H9 (cell line): ENCODE results near the gene RPS21. TPM values are rescaled to one million over a fixed set of nuclear protein-coding genes. Genes with fewer than 3 reads are reported as not detected.

Source experiments
- DNase-seq: peaks from one replicate; pipeline ENCODE4 v3.0.0-alpha.2; 2017
- H2AFZ ChIP-seq: one replicate; pipeline ENCODE4 v1.6.1; 2013; ENCODE audit warnings: mild to moderate bottlenecking, low read length, control low read depth, moderate library complexity
- H2AK5ac ChIP-seq: 2 replicates; pipeline ENCODE4 v1.6.1; 2013; ENCODE audit warnings: low read length, control low read depth, mixed read lengths; ENCODE audit not compliant: insufficient read length
- H2BK120ac ChIP-seq: one replicate; pipeline ENCODE4 v1.6.1; 2013; ENCODE audit warnings: low read depth, mild to moderate bottlenecking, low read length, control low read depth, inconsistent platforms; ENCODE audit not compliant: poor library complexity, severe bottlenecking
- H2BK12ac ChIP-seq: 2 replicates; pipeline ENCODE4 v1.6.1; 2013; ENCODE audit warnings: low read length, control low read depth, mixed read lengths, low read depth; ENCODE audit not compliant: insufficient read length
- H2BK15ac ChIP-seq: 2 replicates; pipeline ENCODE4 v1.6.1; 2013; ENCODE audit warnings: low read depth, low read length, control low read depth
- H2BK20ac ChIP-seq: one replicate; pipeline ENCODE4 v1.6.1; 2013; ENCODE audit warnings: low read depth, mild to moderate bottlenecking, low read length, control low read depth, inconsistent platforms; ENCODE audit not compliant: poor library complexity, severe bottlenecking
- H2BK5ac ChIP-seq: 2 replicates; pipeline ENCODE4 v1.6.1; 2013; ENCODE audit warnings: low read length, control low read depth, mixed read lengths; ENCODE audit not compliant: insufficient read length
- H3K14ac ChIP-seq: 2 replicates; pipeline ENCODE4 v1.6.1; 2013; ENCODE audit warnings: low read length, control low read depth; ENCODE audit not compliant: insufficient read depth
- H3K18ac ChIP-seq: 2 replicates; pipeline ENCODE4 v1.6.1; 2013; ENCODE audit warnings: low read depth, mild to moderate bottlenecking, mixed read lengths, low read length, control low read depth; ENCODE audit not compliant: insufficient read length
- H3K23ac ChIP-seq: 2 replicates; pipeline ENCODE4 v1.6.1; 2013; ENCODE audit warnings: low read length, control low read depth, mixed read lengths, low read depth; ENCODE audit not compliant: insufficient read length
- H3K23me2 ChIP-seq: 2 replicates; pipeline ENCODE4 v1.6.1; 2013; ENCODE audit warnings: low read depth, mild to moderate bottlenecking, mixed read lengths, low read length, control low read depth; ENCODE audit not compliant: insufficient read length, poor library complexity, severe bottlenecking
- H3K27ac ChIP-seq: 2 replicates; pipeline ENCODE4 v1.5.1; 2013; ENCODE audit warnings: low read length, control low read depth, mixed read lengths, low read depth; ENCODE audit not compliant: insufficient read length
- H3K27me3 ChIP-seq: 2 replicates; pipeline ENCODE4 v1.6.1; 2013; ENCODE audit warnings: low read length, control low read depth, inconsistent platforms; ENCODE audit not compliant: insufficient read depth
- H3K4ac ChIP-seq: 2 replicates; pipeline ENCODE4 v1.6.1; 2013; ENCODE audit warnings: low read depth, mild to moderate bottlenecking, control low read depth, inconsistent platforms, low read length, moderate library complexity
- H3K4me1 ChIP-seq: 2 replicates; pipeline ENCODE4 v1.6.1; 2013; ENCODE audit warnings: low read length, control low read depth, inconsistent platforms; ENCODE audit not compliant: insufficient read depth
- H3K4me2 ChIP-seq: 2 replicates; pipeline ENCODE4 v1.6.1; 2013; ENCODE audit warnings: low read length, control low read depth, mixed read lengths; ENCODE audit not compliant: insufficient read length, insufficient read depth
- H3K56ac ChIP-seq: 2 replicates; pipeline ENCODE4 v1.6.1; 2013; ENCODE audit warnings: low read depth, mild to moderate bottlenecking, mixed read lengths, low read length, control low read depth; ENCODE audit not compliant: insufficient read length
- H3K79me1 ChIP-seq: 2 replicates; pipeline ENCODE4 v1.6.1; 2013; ENCODE audit warnings: low read depth, mild to moderate bottlenecking, moderate library complexity, low read length, control low read depth, inconsistent platforms; ENCODE audit not compliant: insufficient read depth, poor library complexity, severe bottlenecking
- H3K79me2 ChIP-seq: 2 replicates; pipeline ENCODE4 v1.6.1; 2013; ENCODE audit warnings: low read length, control low read depth, inconsistent platforms; ENCODE audit not compliant: insufficient read depth
- H3K9ac ChIP-seq: 2 replicates; pipeline ENCODE4 v1.6.1; 2013; ENCODE audit warnings: low read length, control low read depth, mixed read lengths; ENCODE audit not compliant: insufficient read length; ENCODE audit errors: extremely low read depth
- H3K9me3 ChIP-seq: one replicate; pipeline ENCODE4 v1.6.1; 2013; ENCODE audit warnings: low read depth, low read length, inconsistent platforms; ENCODE audit not compliant: control insufficient read depth
- H3T11ph ChIP-seq: one replicate; pipeline ENCODE4 v1.6.1; 2013; ENCODE audit warnings: mild to moderate bottlenecking, low read length, control low read depth, inconsistent platforms
- H4K20me1 ChIP-seq: one replicate; pipeline ENCODE4 v1.6.1; 2013; ENCODE audit not compliant: control insufficient read depth, insufficient read length, insufficient read depth
- H4K5ac ChIP-seq: 2 replicates; pipeline ENCODE4 v1.6.1; 2013; ENCODE audit warnings: low read depth, mild to moderate bottlenecking, mixed read lengths, low read length, control low read depth; ENCODE audit not compliant: insufficient read length
- H4K8ac ChIP-seq: replicated peaks from 2 replicates; pipeline ENCODE4 v1.6.1; 2013; ENCODE audit warnings: low read length, control low read depth, mixed read lengths, low read depth; ENCODE audit not compliant: insufficient read length
- H4K91ac ChIP-seq: 2 replicates; pipeline ENCODE4 v1.6.1; 2013; ENCODE audit warnings: low read depth, mild to moderate bottlenecking, moderate library complexity, mixed read lengths, low read length, control low read depth; ENCODE audit not compliant: insufficient read length
- H3K27ac Mint-ChIP-seq, 3 experiments: 2 replicates in 2 of 3; 3 replicates in 1 of 3; pipeline ENCODE4 v1.8.0; 2020 to 2021; ENCODE audit warnings: mixed read lengths in 3 of 3, mild to moderate bottlenecking in 1 of 3, moderate library complexity in 1 of 3
- H3K27me3 Mint-ChIP-seq: 2 replicates; pipeline ENCODE4 v1.8.0; 2021; ENCODE audit warnings: low read depth, mild to moderate bottlenecking, moderate library complexity, mixed read lengths
- H3K36me3 Mint-ChIP-seq, 3 experiments: 2 replicates in 2 of 3; 3 replicates in 1 of 3; pipeline ENCODE4 v1.8.0; 2020 to 2021; ENCODE audit warnings: low read depth in 3 of 3, mixed read lengths in 3 of 3; ENCODE audit not compliant: insufficient read depth in 1 of 3
- H3K4me1 Mint-ChIP-seq, 2 experiments: 2 replicates each; pipeline ENCODE4 v1.8.0; 2020; ENCODE audit warnings: mixed read lengths in 2 of 2
- H3K4me3 Mint-ChIP-seq, 2 experiments: 2 replicates in 1 of 2; 3 replicates in 1 of 2; pipeline ENCODE4 v1.8.0; 2020 to 2021; ENCODE audit warnings: mild to moderate bottlenecking in 2 of 2, mixed read lengths in 2 of 2, moderate library complexity in 1 of 2
- H3K9me3 Mint-ChIP-seq, 2 experiments: 2 replicates in 1 of 2; 3 replicates in 1 of 2; pipeline ENCODE4 v1.8.0; 2020; ENCODE audit warnings: mild to moderate bottlenecking in 2 of 2, mixed read lengths in 2 of 2, moderate library complexity in 1 of 2
- WGBS: extraction: QIAGEN DNeasy Blood & Tissue Kit; methylation state at CpG from one replicate; pipeline ENCODE4 v1.1.7; 2013; ENCODE audit warnings: missing lambda C conversion rate, low lambda C conversion rate, mixed read lengths; ENCODE audit not compliant: insufficient read length; ENCODE audit errors: extremely low coverage; 5-methylcytosine and 5-hydroxymethylcytosine counted together
- total RNA-seq: library from RNA; stranded (reverse); gene quantifications from 2 replicates; pipeline ENCODE4 v1.2.1, GENCODE V29; 2021
- TF ChIP-seq, protein P1 (sequence below): fragments of 200-600 bp; sonication (generic); conservative IDR thresholded peaks from 3 replicates; pipeline ENCODE4 v1.8.0; 2021; ENCODE audit warnings: antibody characterized with exemption, mild to moderate bottlenecking

Gene RPS21
- total RNA-seq, 1 experiment from 2014 or later, result 1,715 TPM

DNA sequence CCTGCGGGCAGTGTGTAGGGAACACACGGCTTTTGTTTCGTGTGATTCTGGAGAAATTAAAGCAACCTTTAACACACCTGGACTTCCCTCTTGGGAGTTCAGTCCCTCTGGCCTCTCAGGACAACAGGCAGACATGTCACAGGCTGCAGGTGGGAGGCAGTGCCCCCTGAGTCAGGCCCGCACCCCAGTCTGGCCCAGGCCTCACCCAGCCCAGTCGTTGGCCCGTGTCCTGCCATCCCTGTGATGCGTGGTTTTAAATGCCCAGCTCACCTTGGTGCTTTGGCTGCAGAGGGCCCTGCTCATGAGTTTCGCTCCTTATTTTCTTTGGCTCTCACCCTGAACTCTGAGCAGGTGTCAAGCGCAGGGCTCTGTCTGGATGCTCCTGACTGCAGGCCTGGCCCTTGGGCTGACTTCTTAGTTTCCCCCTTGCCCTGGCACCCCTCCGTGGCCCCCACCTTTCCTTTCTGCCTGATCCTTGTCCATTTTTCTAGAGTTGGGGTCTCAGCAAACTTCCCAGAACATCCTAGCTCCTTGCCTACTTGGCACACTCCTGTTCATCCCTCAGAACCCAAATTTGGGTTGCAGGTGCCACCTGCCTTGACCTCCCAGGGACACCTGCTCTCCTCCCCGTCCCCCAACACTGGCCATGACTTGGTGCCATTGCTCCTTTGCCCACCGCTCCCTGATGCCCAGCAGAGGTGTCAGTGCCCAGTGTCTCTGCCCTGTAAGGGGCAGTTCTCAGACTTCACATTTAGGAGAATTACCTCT, 22.4 kb downstream of the RPS21 start:
- H4K8ac ChIP-seq, result no peak overlapping the region
- H3T11ph ChIP-seq, result no peak overlapping the region
- no peak overlapping the region for H4K5ac ChIP-seq
- H3K4me1 ChIP-seq, result no peaks in the 10 kb centered on the region
- no peaks in the 10 kb centered on the region for H3K27me3 ChIP-seq
- peaks cover 9 to 15% of the 10 kb centered on the region in 2 experiments for H3K4me1 Mint-ChIP-seq
- H3K36me3 Mint-ChIP-seq, result no peaks in the 10 kb centered on the region; a peak in 1 of 7 replicates
- no peak overlapping the region for H2BK120ac ChIP-seq
- no peak overlapping the region for H2BK20ac ChIP-seq
- no peak overlapping the region for H2AK5ac ChIP-seq
- H2BK15ac ChIP-seq, result no peak overlapping the region
- no peak overlapping the region for H3K9ac ChIP-seq
- H3K4ac ChIP-seq, result no peak overlapping the region
- H3K56ac ChIP-seq, result no peak overlapping the region
- no CpG with 5 or more reads among the region's 12 CpGs for WGBS
- no peaks in the 10 kb centered on the region for H4K20me1 ChIP-seq
- H3K23me2 ChIP-seq, result no peaks in the 10 kb centered on the region
- no peaks in the 10 kb centered on the region for H3K9me3 ChIP-seq
- no peak overlapping the region for H4K91ac ChIP-seq
- DNase-seq, result no peak
- no peak overlapping the region for H3K14ac ChIP-seq
- no peak overlapping the region for H2AFZ ChIP-seq
- TF ChIP-seq, protein P1, sequence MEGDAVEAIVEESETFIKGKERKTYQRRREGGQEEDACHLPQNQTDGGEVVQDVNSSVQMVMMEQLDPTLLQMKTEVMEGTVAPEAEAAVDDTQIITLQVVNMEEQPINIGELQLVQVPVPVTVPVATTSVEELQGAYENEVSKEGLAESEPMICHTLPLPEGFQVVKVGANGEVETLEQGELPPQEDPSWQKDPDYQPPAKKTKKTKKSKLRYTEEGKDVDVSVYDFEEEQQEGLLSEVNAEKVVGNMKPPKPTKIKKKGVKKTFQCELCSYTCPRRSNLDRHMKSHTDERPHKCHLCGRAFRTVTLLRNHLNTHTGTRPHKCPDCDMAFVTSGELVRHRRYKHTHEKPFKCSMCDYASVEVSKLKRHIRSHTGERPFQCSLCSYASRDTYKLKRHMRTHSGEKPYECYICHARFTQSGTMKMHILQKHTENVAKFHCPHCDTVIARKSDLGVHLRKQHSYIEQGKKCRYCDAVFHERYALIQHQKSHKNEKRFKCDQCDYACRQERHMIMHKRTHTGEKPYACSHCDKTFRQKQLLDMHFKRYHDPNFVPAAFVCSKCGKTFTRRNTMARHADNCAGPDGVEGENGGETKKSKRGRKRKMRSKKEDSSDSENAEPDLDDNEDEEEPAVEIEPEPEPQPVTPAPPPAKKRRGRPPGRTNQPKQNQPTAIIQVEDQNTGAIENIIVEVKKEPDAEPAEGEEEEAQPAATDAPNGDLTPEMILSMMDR, result no peak
- no peak overlapping the region for H3K23ac ChIP-seq
- H3K4me3 Mint-ChIP-seq, result peak overlapping the region in 1 of 2 experiments; percentile 3; a peak in 1 of 5 replicates
- no peak overlapping the region for H3K18ac ChIP-seq
- H2BK12ac ChIP-seq, result no peak overlapping the region
- H3K79me1 ChIP-seq, result no peaks in the 10 kb centered on the region
- H3K9me3 Mint-ChIP-seq, result no peaks in the 10 kb centered on the region
- no peak overlapping the region for H3K27ac Mint-ChIP-seq
- H3K27ac ChIP-seq, result no peak overlapping the region
- no peaks in the 10 kb centered on the region for H3K79me2 ChIP-seq
- peaks cover 16% of the 10 kb centered on the region for H3K27me3 Mint-ChIP-seq
- H3K4me2 ChIP-seq, result no peak overlapping the region
- H2BK5ac ChIP-seq, result no peak overlapping the region
